ENCODE results near the gene SIRPB2. TPM values are rescaled to one million over a fixed set of nuclear protein-coding genes. Genes with fewer than 3 reads are reported as not detected.

SIRPB2 gene
- total RNA-seq, 1 donor from 2014 or later, result not detected

GRCh38 chr20:1507276-1507675 is 16.1 kb upstream of the SIRPB2 start:
- Histone ChIP-seq H3K4me3 (ENCODE audit: low read depth, low read length) (no peak overlapping the region), H3K36me3 (ENCODE audit: control insufficient read depth, insufficient read depth, low read length) (no peaks in the 10 kb centered on the region), H3K27me3 (ENCODE audit: control insufficient read depth, insufficient read depth, low read length) (no peaks in the 10 kb centered on the region)
- no peak for TF ChIP-seq CTCF (IDR thresholded peaks at IDR 0.05; ENCODE audit: insufficient read depth, low read length, poor library complexity, severe bottlenecking)
- DNase-seq (ENCODE audit: low read depth), result no peak

- no peak for DNase-seq (ENCODE audit: low read depth)
- no peaks in the 10 kb centered on the region for H3K27me3 ChIP-seq (ENCODE audit: control insufficient read depth, insufficient read depth, low read length)
- no peaks in the 10 kb centered on the region for H3K36me3 ChIP-seq (ENCODE audit: control insufficient read depth, insufficient read depth, low read length)
- TF ChIP-seq CTCF (IDR thresholded peaks at IDR 0.05; ENCODE audit: insufficient read depth, low read length, poor library complexity, severe bottlenecking), result no peak
- H3K4me3 ChIP-seq (ENCODE audit: low read depth, low read length), result no peak overlapping the region
These were observed 14.7 kb upstream of the SIRPB2 start for GRCh38 chr20:1505871-1506270.

- no peaks in the 10 kb centered on the region for H3K36me3 ChIP-seq (ENCODE audit: control insufficient read depth, insufficient read depth, low read length)
- no peak for TF ChIP-seq CTCF (IDR thresholded peaks at IDR 0.05; ENCODE audit: insufficient read depth, low read length, poor library complexity, severe bottlenecking)
- H3K4me3 ChIP-seq (ENCODE audit: low read depth, low read length), result no peak overlapping the region
- H3K27me3 ChIP-seq (ENCODE audit: control insufficient read depth, insufficient read depth, low read length), result no peaks in the 10 kb centered on the region
- DNase-seq (ENCODE audit: low read depth), result no peak
These were observed 14.1 kb upstream of the SIRPB2 start for GRCh38 chr20:1505361-1505760.

- Histone ChIP-seq H3K4me3 (ENCODE audit: low read depth, low read length) (no peak overlapping the region), H3K36me3 (ENCODE audit: control insufficient read depth, insufficient read depth, low read length) (no peaks in the 10 kb centered on the region), H3K27me3 (ENCODE audit: control insufficient read depth, insufficient read depth, low read length) (no peaks in the 10 kb centered on the region)
- peak; percentile 74 for DNase-seq (ENCODE audit: low read depth)
- TF ChIP-seq CTCF (IDR thresholded peaks at IDR 0.05; ENCODE audit: insufficient read depth, low read length, poor library complexity, severe bottlenecking), result peak; percentile 100
These were observed 12.5 kb upstream of the SIRPB2 start for GRCh38 chr20:1503564-1504227.

GRCh38 chr20:1500496-1500895 is 9.3 kb upstream of the SIRPB2 start:
- no peaks in the 10 kb centered on the region for H3K36me3 ChIP-seq (ENCODE audit: control insufficient read depth, insufficient read depth, low read length)
- TF ChIP-seq CTCF (IDR thresholded peaks at IDR 0.05; ENCODE audit: insufficient read depth, low read length, poor library complexity, severe bottlenecking), result no peak
- DNase-seq (ENCODE audit: low read depth), result no peak
- H3K4me3 ChIP-seq (ENCODE audit: low read depth, low read length), result no peak overlapping the region
- H3K27me3 ChIP-seq (ENCODE audit: control insufficient read depth, insufficient read depth, low read length), result no peaks in the 10 kb centered on the region
